ENCODE measurements around the gene LRPAP1. TPM values are rescaled to one million over a fixed set of nuclear protein-coding genes. Genes with fewer than 3 reads are reported as not detected.

LRPAP1 gene
- total RNA-seq, 1 donor from 2014 or later: 69.3 TPM

DNA sequence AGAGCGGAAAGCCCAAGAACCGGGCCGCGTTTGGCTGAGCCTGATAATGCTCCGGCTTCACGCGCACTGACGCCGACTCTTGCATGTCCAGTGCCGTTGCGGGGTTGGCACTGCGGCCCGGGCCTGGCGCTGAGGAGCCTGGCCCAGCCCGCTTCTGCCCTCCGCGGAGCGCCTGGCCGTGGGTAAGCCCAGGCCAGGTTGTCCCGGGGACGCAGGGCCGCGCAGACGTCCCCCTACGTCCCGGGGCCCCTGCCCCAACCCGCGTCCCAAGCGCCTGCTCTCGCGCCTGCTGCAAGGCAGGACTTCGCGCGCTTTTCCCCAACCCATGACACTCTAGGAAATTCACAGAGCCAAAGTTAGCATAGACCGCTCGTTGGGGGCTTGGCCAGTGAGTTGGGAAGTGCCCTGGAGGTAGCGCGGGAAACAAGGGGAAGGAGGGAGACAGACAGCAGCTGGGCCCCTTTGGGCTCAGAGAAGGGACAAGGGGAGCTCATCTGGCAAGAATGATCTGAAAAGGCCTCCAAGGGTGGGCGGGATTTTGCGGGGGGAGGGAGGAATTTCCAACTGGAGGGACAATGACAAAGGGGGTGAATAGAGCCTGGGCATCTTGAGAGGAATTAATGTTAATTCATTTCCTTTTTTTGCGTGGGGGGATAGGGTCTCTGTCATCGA lies 665 bp upstream of the LRPAP1 start:
- intact Hi-C loops (cut with micrococcal nuclease): loop anchor here (1.0 to 10.0 kb wide), 3 partner anchors 241 to 778 kb away; partner anchors contain the start of gene TNIP2

DNA sequence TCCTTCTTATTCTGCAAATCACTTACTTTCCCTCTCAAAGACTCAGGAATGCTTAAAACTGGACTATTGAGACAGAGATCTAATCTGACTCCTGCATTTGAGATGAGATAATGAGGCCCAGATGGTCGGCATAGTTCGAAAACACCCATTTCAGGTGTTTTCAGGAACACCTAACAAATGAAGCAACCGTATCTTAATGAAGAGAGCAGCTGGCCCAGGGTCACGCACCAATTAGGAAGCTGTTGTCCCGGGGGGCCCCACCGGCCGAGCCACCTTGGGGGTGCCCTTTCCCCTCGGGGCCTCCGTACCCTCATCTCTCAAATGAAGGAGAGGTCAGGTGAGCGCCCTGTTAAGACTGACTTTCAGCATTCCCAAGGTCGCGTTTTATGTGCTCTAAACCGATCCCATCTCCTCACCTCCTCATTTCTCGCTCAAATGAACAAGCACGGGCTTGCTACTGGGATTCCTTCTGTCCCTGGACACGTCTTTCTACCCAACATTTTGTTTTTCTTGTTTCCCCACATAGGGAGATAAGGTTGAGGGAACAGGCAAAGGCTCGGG lies 824 bp downstream of the LRPAP1 start:
- intact Hi-C loops (cut with micrococcal nuclease): loop anchor here (10.0 kb wide), 1 partner anchor 777 kb away; the partner anchor contains the start of gene TNIP2

GRCh38 chr4:3530663-3531254 lies 1.5 kb downstream of the LRPAP1 start:
- intact Hi-C loops (cut with micrococcal nuclease): loop anchor here (10.0 kb wide), 1 partner anchor 776 kb away; the partner anchor contains the start of gene TNIP2

GRCh38 chr4:3530051-3530450 lies 2.2 kb downstream of the LRPAP1 start:
- intact Hi-C loops (cut with micrococcal nuclease): loop anchor here (10.0 kb wide), 1 partner anchor 775 kb away; the partner anchor contains the start of gene TNIP2

DNA sequence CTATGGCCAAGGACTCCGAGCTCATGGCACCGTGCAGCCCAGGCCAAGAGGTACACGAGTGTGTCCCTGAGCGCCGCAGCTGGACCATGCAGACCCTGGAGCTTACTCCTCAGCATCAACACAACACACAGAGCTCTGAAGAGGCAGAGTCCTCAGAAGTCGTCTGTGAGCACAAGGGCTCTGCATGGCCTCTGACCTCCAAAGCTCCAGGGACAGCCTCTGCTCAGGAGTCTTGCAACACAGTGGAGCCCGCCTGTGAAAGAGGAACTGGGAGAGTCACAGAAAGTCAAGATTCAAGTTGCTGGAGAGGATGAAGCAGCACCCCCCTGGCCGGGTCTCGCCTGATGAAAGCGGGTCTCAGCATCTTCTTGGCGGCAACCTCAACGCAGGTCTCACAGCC lies 2.9 kb downstream of the LRPAP1 start:
- intact Hi-C loops (cut with micrococcal nuclease): no loop called here

GRCh38 chr4:3527914-3528876 lies 4.0 kb downstream of the LRPAP1 start:
- intact Hi-C loops (cut with micrococcal nuclease): no loop called here

DNA sequence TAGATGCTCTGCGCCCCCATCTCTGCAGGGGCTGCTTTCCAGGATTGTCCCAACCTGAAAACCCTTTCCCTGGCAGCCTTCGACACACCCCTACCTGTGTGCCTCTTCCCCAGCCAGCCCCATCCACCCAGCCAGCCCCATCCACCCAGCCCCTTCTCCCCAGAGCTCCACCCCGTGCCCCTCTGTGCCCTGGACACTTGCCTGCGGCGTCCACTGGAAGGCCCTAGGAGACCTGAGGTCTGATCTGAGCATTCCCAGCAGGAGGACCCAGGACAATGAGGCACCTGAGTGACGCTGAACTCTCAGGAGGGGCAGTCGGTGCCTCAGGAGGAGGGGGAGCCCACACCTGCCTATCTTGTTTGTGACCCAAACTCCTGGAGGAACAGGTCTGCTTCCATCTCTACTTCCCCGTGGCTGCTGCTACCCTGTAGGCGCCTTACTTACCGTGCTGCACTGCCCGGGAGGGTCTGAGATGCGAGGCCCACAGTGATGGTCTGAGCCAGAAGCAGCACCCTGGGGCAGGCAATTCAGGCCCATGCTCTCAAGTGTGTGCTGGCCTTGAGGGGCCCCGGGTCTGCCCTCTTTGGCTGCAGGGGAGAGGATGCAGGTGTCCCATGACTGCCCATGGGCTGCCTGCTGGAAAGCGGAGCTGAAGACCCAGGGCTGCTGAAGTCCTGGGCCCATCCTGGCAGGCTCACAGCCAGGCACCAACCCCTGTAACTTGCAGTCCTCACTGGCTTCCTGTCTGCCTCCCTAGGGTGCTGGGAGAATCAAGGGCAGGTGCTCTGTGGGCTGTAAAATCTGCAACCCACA lies 4.9 kb downstream of the LRPAP1 start:
- intact Hi-C loops (cut with micrococcal nuclease): no loop called here

DNA sequence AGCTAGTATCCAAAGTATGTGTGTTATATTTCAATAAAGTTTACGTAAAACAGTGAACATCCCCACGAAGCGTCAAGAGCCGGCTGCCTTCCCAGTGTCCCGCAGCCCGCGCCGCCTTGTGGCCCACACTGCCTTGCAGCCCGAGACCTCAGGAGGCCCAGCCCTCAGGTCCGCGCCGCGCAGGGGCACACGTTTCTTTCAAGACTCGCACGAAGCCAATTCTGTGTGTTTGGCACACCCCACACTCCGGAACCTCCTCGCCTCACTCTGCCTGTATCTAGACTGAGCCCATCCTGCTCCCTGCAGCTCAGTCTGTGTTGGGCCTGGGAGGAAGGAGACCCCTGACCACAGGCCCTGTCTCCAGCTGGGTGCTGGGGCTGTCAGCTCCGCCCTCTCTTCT lies 5.8 kb downstream of the LRPAP1 start:
- intact Hi-C loops (cut with micrococcal nuclease): no loop called here

DNA sequence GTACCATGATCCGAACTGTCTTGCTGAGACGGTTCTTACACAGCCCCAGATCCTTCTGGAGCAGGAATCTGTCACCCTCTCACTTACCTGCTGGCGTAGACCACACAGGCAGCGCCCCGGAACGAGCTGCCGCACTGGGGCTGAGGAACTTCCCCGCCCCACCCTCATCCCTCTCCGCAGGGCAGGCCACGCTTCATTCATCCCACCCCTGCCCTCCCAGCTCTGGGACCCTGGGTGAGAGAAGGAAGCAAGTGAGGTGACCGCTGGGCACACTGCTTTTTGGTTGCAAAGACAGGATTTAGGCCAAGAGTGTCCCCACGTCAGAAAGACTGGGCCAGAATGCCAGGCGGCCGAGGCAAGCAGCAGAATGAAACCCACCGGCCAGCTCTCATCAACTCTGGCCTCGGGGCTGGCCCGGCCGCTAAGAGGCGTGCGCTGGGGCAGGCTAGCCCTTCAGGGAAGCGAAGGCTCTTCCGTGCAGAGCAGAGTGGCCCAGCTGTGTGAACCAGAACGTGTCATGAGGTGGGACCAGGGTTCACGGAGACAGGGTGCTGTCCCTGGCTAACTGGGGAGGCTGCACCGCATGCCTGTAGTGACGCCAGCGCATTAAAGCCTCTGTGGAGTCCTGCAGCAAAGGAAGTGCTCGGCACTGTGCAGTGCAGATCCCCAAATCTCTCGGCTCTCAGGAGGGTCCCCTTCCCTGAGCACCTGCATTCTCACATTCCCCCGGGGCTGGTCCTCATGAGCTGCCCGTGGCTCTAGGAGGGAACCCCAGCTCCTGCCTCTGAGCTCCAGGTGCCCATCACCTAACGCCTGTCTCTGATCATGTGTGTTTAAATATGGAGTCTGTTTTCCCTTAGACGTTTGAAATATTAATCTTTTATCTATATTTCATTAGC lies 6.4 kb downstream of the LRPAP1 start:
- intact Hi-C loops (cut with micrococcal nuclease): no loop called here

DNA sequence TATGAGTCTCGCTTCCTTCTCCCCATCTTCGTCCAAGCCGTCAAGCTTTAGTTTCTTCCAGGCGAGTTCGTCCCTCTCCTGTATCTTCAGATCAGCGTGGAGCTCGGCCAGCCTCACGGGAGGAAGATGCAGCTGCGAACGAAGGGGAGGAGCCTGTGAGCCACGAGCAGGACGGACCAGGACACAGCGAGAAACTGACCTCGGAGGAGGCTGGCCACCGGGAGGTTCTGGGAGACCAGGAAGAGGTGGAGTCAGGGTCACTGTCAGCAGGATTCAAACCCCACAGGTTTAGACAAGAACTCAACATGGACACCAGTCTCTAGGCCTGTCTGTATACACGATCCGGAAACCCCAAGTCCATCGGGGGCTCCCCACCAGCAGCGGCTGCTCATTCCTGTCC lies 7.3 kb downstream of the LRPAP1 start:
- intact Hi-C loops (cut with micrococcal nuclease): no loop called here

DNA sequence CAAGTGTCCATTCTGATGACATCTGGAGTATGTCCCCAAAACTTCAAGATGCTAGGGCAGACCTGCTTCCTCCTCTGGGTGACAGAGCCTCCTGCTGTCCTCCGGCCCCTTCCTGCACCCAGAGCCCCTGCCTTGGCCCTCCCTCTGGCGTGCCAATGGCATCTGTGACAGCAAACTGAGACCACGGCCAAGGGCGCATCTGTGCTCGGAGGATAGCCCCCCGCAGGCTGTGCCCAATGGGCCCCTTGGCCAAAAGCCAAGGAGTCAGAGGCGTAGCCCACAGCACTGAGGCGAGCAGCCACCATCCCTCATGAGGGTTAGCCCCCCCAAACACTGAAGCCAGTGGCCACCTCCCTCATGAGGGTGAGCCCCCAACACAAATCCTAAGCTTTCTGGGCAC lies 7.9 kb downstream of the LRPAP1 start:
- intact Hi-C loops (cut with micrococcal nuclease): no loop called here

DNA sequence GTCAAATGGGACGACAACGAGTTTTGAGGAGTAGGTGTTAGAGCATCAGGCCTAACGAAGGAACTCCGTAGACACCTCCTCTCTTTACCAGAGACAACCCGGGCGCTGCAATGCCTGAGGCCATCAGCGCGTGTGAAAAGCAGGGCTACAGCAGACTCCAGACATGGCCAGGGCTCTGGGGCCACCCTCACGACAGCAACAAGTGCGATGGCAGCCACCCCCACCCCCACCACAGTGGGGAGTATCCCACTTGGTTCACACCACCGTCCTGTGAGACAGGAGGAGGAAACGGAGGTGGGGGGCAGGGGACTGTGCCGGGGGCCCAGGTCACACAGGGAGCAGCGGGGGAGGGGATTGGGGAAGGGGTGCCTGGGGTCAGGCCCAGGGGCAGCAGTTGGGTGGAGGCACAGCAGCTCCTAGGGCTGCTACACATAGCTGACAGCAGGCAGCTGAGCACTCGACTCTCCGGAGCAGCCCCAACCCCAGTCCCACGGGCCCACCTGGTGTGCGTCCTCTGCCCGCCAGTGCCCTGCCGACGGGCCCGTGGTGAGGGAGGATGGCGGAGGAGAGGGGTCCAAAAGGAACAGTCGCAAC lies 8.5 kb downstream of the LRPAP1 start:
- intact Hi-C loops (cut with micrococcal nuclease): no loop called here

- intact Hi-C loops (cut with micrococcal nuclease): no loop called here
Observed at GRCh38 chr4:3523146-3523627, 9.0 kb downstream of the LRPAP1 start.

- intact Hi-C loops (cut with micrococcal nuclease): no loop called here
Observed at GRCh38 chr4:3522651-3523050, 9.6 kb downstream of the LRPAP1 start.

- intact Hi-C loops (cut with micrococcal nuclease): no loop called here
Observed at GRCh38 chr4:3522326-3522640, 9.9 kb downstream of the LRPAP1 start.

- intact Hi-C loops (cut with micrococcal nuclease): no loop called here
Observed at GRCh38 chr4:3521621-3522325, 10.4 kb downstream of the LRPAP1 start.

GRCh38 chr4:3520796-3521600 lies 11.2 kb downstream of the LRPAP1 start:
- intact Hi-C loops (cut with micrococcal nuclease): no loop called here

- intact Hi-C loops (cut with micrococcal nuclease): no loop called here
Observed at GRCh38 chr4:3520276-3520675, 11.9 kb downstream of the LRPAP1 start.

Data from T-helper 2 cell treated with Interferon-gamma antibody and Interleukin-4, amounts not matched to agents 100 ng/mL and 5 ng/mL, for 36 hours (primary cell).